SH-SY5Y (cell line): ENCODE data around the gene BUB1.

Experiments used
- GATA2 ChIP-seq: IDR thresholded peaks from 2 replicates; pipeline ENCODE4 v1.6.1; 2011; ENCODE audit warnings: mild to moderate bottlenecking, low read depth, low read length
- GATA3 ChIP-seq: IDR thresholded peaks from 2 replicates; pipeline ENCODE4 v1.6.1; 2011; ENCODE audit warnings: low read depth, mild to moderate bottlenecking, low read length, moderate library complexity

BUB1 gene

GRCh38 chr2:110677530-110678456 lies at the start of gene BUB1:
TSS of gene BUB1 (minus strand) at chr2:110678063. CDS start at chr2:110677995, 68 bp downstream.
- TF ChIP-seq GATA2: no peak
- no peak for TF ChIP-seq GATA3

GRCh38 chr2:110726285-110726684 lies 48.4 kb upstream of the BUB1 start:
- TF ChIP-seq GATA2 (no peak), GATA3 (no peak)

GRCh38 chr2:110725859-110726258 lies 48.0 kb upstream of the BUB1 start:
- no peak for TF ChIP-seq GATA3
- no peak for TF ChIP-seq GATA2

- TF ChIP-seq GATA3: no peak
- no peak for TF ChIP-seq GATA2
Measured at GRCh38 chr2:110725370-110725769, 47.5 kb upstream of the BUB1 start.

- TF ChIP-seq GATA2 (no peak), GATA3 (no peak)
Measured at GRCh38 chr2:110724820-110725219, 47.0 kb upstream of the BUB1 start.

GRCh38 chr2:110720547-110720946 lies 42.7 kb upstream of the BUB1 start:
- TF ChIP-seq GATA2: no peak
- no peak for TF ChIP-seq GATA3

GRCh38 chr2:110718990-110719389 lies 41.1 kb upstream of the BUB1 start:
- no peak for TF ChIP-seq GATA2

DNA sequence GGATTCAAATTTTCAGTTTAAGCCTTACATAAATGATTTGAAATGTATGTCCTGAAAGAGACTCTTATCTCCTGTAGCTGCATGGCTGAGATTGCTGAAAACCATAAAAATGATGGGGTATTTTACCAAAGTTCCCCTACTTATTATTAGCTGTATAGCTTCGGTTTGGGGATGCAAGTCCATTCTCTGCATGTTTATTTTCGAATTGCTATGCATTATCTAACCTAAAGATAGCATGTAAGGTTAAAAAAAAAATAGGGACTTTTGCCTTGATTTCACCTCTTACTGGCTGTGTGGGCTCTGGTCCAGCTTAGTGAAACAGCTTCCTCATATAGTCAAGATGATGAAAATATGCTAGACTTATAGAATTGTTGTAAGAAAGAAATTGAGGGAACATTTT lies 40.5 kb upstream of the BUB1 start:
- TF ChIP-seq GATA3 (no peak), GATA2 (no peak)

GRCh38 chr2:110717734-110718133 lies 39.9 kb upstream of the BUB1 start:
- TF ChIP-seq GATA2: no peak
- TF ChIP-seq GATA3: no peak

DNA sequence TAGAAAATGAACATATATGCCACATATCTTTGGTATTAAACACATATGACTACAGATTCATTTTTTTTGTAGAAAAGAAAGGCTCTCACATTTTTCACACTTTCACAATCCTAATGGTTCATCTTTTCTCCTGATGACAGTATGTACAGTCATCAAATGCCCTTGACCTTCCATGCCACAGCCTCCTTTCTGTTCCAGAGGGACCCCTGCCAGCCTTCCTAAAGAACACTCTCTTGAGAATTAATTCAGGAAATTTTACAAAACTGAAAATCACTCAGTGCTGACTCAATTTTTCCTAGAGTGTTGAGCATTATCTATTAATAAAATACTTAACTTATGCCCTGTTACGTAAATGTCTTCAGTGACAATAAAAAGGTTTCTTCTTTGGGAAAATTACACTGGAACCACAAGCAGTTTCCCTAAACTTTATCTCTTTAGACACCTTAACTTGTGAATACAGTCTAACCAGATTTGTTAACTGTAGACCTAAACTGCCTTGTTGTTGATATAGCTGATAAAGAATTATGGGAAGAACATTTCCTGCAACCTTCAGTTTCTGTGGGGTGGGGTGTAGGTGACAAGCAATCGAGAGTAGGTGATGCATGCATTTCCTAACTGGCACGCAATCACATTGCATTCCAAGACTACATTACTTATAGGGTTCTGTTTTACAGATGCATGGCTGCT lies 39.2 kb upstream of the BUB1 start:
- no peak for TF ChIP-seq GATA3
- no peak for TF ChIP-seq GATA2

GRCh38 chr2:110714452-110715224 lies 36.8 kb upstream of the BUB1 start:
- no peak for TF ChIP-seq GATA2
- no peak for TF ChIP-seq GATA3

- TF ChIP-seq GATA2: no peak
- TF ChIP-seq GATA3: no peak
Measured at GRCh38 chr2:110713513-110714362, 35.9 kb upstream of the BUB1 start.

DNA sequence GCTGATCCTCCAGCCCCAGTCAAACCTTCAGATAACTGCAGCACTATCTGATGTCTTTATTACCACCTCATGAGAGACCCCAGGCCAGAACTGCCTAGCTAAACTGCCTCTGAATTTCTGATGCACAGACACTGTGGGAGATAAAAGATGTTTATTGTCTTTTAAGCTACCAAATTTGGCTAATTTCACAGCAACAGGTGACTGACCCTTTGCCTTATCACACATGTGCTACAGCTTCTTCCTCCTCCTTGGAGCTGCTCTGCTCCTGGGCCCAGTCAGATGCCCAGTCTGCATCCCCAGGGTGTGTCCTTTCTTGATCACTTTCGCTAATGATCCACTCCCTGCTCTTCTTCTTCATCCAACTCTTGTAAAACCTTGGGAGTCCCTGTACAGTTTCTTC lies 34.9 kb upstream of the BUB1 start:
- TF ChIP-seq GATA3: no peak
- TF ChIP-seq GATA2: no peak
